ENCODE results near the gene ALDH16A1. TPM values are rescaled to one million over a fixed set of nuclear protein-coding genes. Genes with fewer than 3 reads are reported as not detected.

Gene ALDH16A1
- total and polyA plus RNA-seq, 9 donors, result 0.93 to 24.2 (median 20.2) TPM

GRCh38 chr19:49418511-49418910 lies 34.5 kb upstream of the ALDH16A1 start:
- Histone ChIP-seq H3K27me3 (peaks cover 8% of the 10 kb centered on the region), H3K36me3 (no peaks in the 10 kb centered on the region), H3K4me3 (no peak overlapping the region), H3K27ac (no peak overlapping the region), H3K4me1 (ENCODE audit: insufficient read depth) (no peaks in the 10 kb centered on the region), H3K9me3 (no peaks in the 10 kb centered on the region)
- TF ChIP-seq POLR2A (IDR thresholded peaks at IDR 0.05) (no peak), EP300 (IDR thresholded peaks at IDR 0.05) (no peak), CTCF (IDR thresholded peaks at IDR 0.05) (no peak)
- DNase-seq, result no peak
- WGBS, 3 donors, result 74 to 80% (median 74%) methylated on average over 5 of the region's 5 CpGs
- intact Hi-C loops (cut with DNase I), result no loop called here

GRCh38 chr19:49419173-49419572 lies 33.9 kb upstream of the ALDH16A1 start:
- Histone ChIP-seq H3K4me1 (ENCODE audit: insufficient read depth) (no peaks in the 10 kb centered on the region), H3K27ac (no peak overlapping the region), H3K27me3 (peaks cover 9% of the 10 kb centered on the region), H3K9me3 (no peaks in the 10 kb centered on the region), H3K36me3 (no peaks in the 10 kb centered on the region), H3K4me3 (no peak overlapping the region)
- DNase-seq, result no peak
- 75 to 84% (median 76%) methylated on average over 2 of the region's 2 CpGs for WGBS, 3 donors
- intact Hi-C loops (cut with DNase I), result no loop called here
- TF ChIP-seq EP300 (IDR thresholded peaks at IDR 0.05), result no peak
- TF ChIP-seq POLR2A (IDR thresholded peaks at IDR 0.05), result no peak
- no peak for TF ChIP-seq CTCF (IDR thresholded peaks at IDR 0.05)

GRCh38 chr19:49420227-49420626 lies 32.8 kb upstream of the ALDH16A1 start:
- no peaks in the 10 kb centered on the region for H3K4me1 ChIP-seq (ENCODE audit: insufficient read depth)
- H3K27me3 ChIP-seq, result peaks cover 9% of the 10 kb centered on the region
- H3K4me3 ChIP-seq, result no peak overlapping the region
- no peaks in the 10 kb centered on the region for H3K36me3 ChIP-seq
- TF ChIP-seq EP300 (IDR thresholded peaks at IDR 0.05) (no peak), POLR2A (IDR thresholded peaks at IDR 0.05) (no peak), CTCF (IDR thresholded peaks at IDR 0.05) (no peak)
- H3K27ac ChIP-seq, result no peak overlapping the region
- no peaks in the 10 kb centered on the region for H3K9me3 ChIP-seq
- WGBS, 3 donors, result 44 to 58% (median 52%) methylated on average over 2 of the region's 2 CpGs
- intact Hi-C loops (cut with DNase I), result no loop called here
- no peak for DNase-seq

GRCh38 chr19:49421039-49421877 lies 31.8 kb upstream of the ALDH16A1 start:
- Histone ChIP-seq H3K9me3 (no peaks in the 10 kb centered on the region), H3K36me3 (no peaks in the 10 kb centered on the region), H3K4me1 (ENCODE audit: insufficient read depth) (no peaks in the 10 kb centered on the region), H3K4me3 (no peak overlapping the region), H3K27ac (no peak overlapping the region), H3K27me3 (peaks cover 9% of the 10 kb centered on the region)
- intact Hi-C loops (cut with DNase I), result no loop called here
- peak in 2 of 5 donors; percentile 59 to 63 for DNase-seq
- TF ChIP-seq POLR2A (IDR thresholded peaks at IDR 0.05) (no peak), CTCF (IDR thresholded peaks at IDR 0.05) (no peak), EP300 (IDR thresholded peaks at IDR 0.05) (no peak)
- WGBS, 3 donors, result 5 to 7% (median 6%) methylated on average over 48 of the region's 48 CpGs
